HG03575 (cell line): Measurements from ENCODE around the gene POLR1B.
"Not testable (repeated sequence)": the region's sequence is repeated elsewhere in the genome, so short reads cannot be mapped to it uniquely, and the experiment has no call there.

ENCODE experiments used
- ATAC-seq: cut with Tn5 transposase; IDR thresholded peaks from one replicate; pipeline ENCODE4 v1.9.1; 2021; ENCODE audit not compliant: unreplicated experiment, insufficient number of reproducible peaks, low FRiP score; ENCODE audit errors: extremely low read depth

POLR1B gene

GRCh38 chr2:112534826-112535225, 7.4 kb upstream of the POLR1B start:
- ATAC-seq: no peak

DNA sequence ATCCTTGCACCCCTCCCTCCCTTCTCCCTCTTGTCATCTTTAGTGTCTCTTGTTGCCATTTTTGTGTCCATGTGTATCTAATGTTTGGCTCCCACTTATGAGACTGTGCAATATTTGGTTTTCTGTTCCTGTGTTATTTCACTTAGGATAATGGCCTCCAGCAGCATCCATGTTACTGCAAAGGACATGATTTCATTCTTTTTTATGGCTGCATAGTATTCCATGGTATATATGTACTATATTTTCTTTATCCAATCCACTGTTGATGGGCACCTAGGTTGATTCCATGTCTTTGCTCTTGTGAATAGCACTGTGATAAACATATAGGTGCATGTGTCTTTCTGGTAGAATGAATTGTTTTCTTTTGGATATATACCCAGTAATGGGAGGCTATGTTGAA, 5.6 kb upstream of the POLR1B start:
- not testable (repeated sequence) for ATAC-seq

- no peak for ATAC-seq
Observed at GRCh38 chr2:112539306-112539705, 3.0 kb upstream of the POLR1B start.

DNA sequence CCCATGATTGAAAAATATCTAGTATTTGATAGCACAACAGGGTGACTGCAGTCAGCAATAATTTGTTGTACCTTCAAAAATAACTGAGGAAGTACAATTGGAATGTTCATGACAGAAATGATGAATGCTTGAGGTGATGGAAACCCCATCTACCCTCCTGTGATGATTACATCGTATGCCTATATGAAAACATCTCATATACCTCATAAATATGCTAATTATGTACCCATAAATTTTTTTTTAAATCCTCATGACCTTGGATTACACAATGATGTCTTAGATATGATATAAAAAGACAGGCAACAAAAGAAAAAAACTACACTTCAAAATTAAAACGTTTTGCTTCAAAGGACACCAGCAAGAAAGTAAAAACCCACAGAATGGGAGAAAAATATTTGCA, 1.4 kb upstream of the POLR1B start:
- ATAC-seq: no peak

DNA sequence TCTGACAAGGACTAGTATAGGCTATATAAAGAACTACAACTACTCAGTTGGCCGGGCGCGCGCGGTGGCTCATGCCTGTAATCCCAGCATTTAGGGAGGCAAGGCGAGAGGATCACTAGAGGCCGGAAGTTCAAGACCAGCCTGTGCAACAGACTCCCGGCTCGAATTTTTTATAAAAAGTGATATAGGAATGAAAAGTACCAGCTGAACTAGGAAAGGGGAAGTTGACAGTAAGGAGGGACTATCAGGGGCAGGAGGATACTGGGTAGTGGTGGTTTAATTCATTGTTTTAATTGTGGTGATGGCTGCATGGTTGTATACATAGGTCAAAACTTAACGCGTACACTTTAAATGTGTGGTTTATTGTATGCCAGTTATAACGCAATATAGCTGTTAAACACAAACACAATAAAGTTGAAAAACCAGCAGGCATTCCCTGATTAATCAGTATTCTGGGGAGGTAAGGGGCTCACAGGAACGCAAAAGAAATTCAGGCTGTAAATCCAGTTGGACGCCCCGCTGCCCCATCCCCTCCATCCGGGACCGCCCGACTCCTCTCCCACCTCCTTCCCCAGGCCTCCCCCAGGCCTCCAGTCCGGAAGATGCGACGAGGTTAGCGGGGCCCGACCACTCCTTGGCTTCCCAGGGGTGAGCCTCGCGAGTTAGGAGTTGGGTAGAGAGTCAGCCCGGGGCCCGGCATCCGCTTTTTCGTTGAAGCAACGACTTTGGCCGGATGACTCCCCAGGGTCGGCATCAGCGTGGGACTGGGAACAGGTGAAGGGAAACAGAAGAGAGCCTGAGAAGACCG, 746 bp upstream of the POLR1B start:
- ATAC-seq: no peak

GRCh38 chr2:112542984-112543661, 858 bp downstream of the POLR1B start:
- no peak for ATAC-seq

GRCh38 chr2:112547333-112547732, 5.1 kb downstream of the POLR1B start:
- no peak for ATAC-seq

GRCh38 chr2:112548980-112549379, 6.7 kb downstream of the POLR1B start:
- no peak for ATAC-seq

GRCh38 chr2:112566104-112566503, 23.8 kb downstream of the POLR1B start:
- no peak for ATAC-seq

GRCh38 chr2:112566508-112566907, 24.2 kb downstream of the POLR1B start:
- not testable (repeated sequence) for ATAC-seq

GRCh38 chr2:112572005-112572404, 29.7 kb downstream of the POLR1B start:
- ATAC-seq: no peak

- ATAC-seq: no peak
Observed at GRCh38 chr2:112577756-112578155, 35.5 kb downstream of the POLR1B start.

DNA sequence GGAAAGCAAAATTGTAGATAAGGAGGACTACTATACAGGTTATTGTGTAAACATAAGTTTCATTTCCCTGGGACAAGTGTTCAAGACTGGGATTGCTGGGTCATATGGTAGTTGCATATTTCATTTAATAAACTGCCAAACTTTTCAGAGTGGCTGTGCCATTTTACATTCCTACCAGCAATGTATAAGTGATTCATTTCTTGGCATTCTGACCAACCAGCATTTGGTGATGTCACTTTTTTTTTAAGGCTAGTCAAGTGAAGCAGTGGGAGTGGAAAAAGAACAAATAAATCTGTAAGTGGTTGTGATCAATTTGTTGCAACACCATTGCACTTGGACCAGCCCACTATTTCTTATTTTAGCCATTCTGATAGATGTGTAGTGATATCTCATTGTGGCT, 37.0 kb downstream of the POLR1B start:
- ATAC-seq: no peak

- no peak for ATAC-seq
Observed at GRCh38 chr2:112580084-112580483, 37.8 kb downstream of the POLR1B start.

DNA sequence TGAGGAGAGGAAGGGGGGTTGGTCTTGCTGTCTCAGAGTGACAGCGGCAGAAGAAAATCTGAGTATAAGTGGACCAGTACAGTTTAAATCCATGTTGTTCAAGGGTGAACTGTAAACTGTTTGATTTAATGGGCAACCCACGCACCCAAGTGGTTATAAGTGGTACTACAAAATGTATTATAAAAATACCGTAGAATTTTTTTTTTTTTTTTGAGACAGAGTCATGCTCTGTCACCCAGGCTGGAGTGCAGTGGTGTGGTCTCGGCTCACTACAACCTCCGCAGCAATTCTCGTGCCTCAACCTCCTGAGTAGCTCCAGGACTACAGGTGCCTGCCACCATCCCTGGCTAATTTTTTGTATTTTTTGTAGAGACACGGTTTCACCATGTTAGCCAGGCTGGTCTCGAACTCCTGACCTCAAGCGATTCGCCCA, 40.1 kb downstream of the POLR1B start:
- ATAC-seq: no peak

DNA sequence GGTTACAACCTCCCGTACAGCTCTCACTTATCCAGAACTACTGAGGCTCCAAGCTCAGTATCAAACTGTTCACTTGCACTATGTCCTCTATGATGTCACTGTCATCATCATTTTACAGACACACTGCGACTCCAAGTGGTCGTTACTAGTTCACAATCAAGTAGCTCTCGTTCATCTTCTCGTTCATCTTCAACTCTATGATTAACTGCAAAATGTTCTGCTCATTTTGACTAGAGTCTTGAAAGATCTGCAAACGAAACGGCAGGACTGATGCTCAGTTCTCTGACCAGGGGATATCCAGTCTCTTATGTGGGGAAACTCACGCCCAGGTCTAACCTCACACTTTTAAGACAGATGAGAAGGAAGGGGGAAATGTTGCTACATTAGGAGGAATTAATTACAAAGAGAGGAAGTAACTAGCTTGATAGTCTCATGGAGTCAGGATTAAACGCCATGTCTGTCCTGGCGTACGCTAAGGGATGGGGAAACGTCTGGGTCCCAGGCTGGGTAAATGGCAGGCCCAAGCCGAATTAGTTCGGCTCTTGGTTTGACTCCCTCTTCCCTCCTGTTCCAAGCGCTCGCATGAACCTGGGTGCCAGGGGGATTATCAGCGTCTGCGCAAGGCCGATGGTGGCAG, 41.4 kb downstream of the POLR1B start:
- ATAC-seq: no peak

- peak; percentile 69 for ATAC-seq
Observed at GRCh38 chr2:112584134-112584890, 42.0 kb downstream of the POLR1B start, which contains the start of gene CHCHD5. TSS of gene CHCHD5 (plus strand) at chr2:112584609. CDS start at chr2:112584648, 39 bp downstream.

GRCh38 chr2:112584891-112585250, 42.6 kb downstream of the POLR1B start:
- no peak for ATAC-seq

DNA sequence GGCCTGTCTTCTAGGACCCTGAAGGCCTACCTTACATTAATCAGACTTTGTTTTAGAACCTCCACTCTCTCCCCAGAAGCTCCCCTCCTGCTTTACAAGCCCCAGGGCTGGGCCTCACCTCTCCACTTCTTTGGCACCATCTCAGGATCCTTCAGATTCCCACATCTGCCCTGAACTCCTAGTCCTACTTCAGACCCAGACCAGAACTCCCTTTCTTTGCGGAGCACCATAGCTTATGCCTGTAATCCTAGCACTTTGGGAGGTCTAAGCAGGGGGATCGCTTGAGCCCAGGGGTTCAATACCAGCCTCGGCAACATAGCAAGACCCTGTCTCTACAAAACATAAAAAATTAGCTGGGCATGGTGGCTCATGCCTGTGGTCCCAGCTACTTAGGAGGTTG, 43.1 kb downstream of the POLR1B start:
- ATAC-seq: no peak
